NCI-H748 (cell line): ENCODE measurements around the gene UBE2R2.
"Not testable (repeated sequence)": the region's sequence is repeated elsewhere in the genome, so short reads cannot be mapped to it uniquely, and the experiment has no call there.

Source experiments
- DNase-seq: peaks from one replicate; lab custom pipeline; 2025; ENCODE audit not compliant: unreplicated experiment; lab: John Stamatoyannopoulos, UW

The UBE2R2 gene

DNA sequence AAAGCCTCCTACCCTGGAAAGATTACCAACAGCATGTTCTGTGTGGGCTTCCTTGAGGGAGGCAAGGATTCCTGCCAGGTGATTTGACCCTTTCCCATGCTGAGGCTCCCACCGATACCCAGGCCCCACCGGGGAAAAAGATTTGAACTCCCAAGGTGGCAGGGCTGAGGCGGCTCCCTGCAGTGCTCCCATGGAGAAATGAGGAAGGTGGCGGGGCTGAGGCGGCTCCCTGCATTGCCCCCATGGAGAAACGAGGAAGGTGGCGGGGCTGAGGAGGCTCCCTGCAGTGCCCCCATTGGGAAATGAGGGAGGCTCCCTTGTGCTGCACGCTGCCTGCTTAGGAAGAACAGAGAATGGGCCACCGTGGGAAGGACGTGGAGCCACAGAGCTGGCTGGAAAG is 18.4 kb upstream of the UBE2R2 start:
- no peak for DNase-seq

DNA sequence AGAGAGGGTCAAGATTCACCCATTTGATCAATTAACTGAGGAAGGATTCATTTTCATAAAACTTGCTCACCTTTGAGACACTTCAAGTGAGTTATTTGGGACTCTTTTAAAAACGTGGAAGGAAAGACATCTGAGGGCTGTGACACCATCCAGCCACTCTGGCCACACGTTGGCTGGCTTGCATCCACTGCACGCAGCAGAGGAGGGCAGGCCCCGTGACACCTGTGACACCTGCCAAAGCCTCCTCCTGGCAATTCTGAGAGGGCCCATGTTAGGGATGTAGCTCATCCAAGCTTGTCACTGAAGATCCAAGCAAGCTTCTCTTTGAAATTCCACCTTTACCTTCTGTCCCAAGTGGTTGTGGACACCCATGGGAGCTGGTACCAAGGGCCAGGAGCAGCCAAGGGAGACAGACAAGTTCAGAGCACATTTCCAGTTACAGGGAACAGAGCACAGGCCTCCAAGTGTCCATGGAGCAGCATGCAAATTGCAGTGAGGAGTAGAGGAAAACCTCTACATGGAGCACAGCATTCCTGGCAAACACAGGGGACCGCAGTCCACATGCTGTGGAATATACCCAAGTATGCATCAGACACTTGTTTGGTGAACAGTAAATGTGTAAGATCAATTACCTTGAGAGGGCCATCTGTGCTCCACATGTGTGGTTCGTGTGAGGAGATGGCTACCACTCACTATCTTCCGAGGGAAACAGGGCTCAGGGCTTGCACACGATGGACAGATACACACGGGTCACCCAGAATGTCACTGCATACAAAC is 16.8 kb upstream of the UBE2R2 start:
- no peak for DNase-seq

DNA sequence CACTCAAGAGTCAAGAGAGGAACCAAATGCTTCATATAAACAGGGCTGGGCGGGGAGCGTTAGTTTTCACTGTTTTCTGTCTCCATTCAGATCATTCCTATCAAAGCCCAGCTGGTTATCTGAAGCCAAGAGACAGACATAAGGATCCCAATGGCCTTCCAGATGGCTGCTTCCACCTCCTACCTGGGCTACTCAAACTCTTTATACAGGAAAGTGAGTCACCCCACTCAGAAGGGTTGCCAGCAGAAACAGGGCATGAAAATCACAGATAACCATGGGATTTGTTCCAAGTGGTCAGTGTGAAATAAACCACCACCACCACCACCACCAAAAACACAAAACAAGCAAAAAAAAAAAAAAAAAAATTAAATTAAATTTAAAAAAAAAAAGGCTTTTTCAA is 16.1 kb upstream of the UBE2R2 start:
- no peak for DNase-seq

DNA sequence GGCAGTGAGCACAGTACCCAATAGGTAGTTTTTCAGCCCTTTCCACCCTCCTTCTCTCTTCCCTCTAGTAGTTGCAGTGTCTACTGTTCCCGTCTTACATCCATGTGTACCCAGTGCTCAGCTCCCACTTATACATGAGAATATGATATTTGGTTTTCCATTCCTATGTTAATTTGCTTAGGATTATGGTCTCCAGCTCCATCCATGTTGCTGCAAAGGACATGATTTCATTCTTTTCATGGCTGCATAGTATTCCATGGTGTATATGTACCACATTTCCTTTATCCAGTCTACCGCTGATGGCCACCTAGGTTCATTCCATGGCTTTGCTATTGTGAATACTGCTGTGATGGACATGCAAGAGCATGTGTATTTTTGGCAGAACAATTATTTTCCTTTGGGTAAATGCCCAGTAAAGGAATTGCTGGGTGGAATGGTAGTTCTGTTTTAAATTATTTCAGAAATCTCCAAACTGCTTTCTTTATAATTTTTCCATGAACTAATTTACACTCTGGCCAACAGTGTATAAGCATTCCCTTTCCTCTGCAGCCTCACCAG is 14.9 kb upstream of the UBE2R2 start:
- not testable (repeated sequence) for DNase-seq

DNA sequence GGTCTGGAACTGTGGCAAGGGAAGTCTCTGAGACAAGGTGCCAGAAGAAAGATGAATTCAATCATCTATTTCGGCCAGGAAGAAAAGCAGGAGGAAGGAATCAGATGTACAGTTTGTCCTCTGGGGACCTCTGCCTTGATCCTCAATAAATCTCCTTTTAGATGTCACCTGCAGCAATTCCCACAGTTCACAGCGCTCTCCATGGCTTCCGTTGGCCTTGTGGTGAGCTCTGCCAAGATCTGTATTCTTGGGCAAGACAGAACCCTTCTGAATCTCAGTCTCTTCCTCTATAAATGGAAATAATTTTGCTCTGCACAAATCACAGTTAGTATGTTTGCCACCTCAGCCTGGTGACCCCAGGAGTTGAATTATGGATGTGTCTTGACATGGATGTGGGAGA is 12.8 kb upstream of the UBE2R2 start:
- DNase-seq, result not testable (repeated sequence)

DNA sequence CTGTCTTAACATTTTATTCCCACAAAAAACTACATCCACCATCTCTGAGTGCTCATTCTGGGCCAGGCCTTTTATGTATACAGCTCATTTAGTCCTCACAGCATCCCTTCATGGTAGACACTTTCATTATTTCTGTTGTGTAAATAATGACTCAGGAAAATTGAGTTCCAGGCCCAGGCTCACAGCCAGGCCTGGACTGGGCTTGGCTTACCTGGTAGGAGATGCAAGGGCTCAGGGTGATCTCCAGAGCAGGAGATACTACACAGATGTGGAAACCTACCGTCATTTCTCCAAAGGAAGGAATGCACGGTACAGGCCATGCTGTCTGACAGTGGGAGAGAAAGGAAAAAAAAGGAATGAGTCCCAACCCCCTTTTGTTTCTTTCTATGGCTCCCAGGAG is 9.8 kb upstream of the UBE2R2 start:
- DNase-seq, result peak; percentile 61

DNA sequence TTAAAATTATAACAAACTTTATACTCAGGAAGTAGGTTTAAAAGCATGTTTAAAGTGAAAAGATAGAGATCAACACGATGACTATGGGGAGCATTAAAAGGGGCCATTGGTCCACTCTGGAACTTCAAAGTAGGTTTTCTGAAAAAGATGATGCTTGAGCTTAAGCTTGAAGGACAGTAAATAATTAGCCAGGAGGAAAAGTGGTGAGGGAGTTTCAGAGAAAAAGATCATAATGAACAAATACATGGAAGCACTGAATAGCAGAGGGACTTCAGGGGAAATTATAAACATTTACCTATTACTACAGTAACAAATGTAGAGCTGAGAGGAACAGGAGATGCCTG is 8.0 kb upstream of the UBE2R2 start:
- not testable (repeated sequence) for DNase-seq

DNA sequence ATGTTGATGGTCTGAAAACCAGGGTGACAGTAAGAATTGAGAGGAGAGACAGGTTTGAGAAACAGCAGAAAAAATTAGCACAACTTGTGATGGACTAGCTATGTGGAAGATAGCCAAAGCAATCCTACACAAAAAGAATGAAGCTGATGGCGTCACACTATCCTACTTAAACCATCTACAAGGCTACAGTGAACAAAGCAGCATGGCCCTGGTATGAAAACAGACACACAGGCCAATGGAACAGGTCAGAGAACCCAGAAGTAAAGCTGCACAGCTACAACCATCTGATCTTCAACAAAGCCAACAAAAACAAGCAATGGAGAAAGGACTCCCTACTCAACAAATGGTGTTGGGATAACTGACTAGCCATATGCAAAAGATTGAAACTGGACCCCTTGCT is 7.5 kb upstream of the UBE2R2 start:
- no peak for DNase-seq

DNA sequence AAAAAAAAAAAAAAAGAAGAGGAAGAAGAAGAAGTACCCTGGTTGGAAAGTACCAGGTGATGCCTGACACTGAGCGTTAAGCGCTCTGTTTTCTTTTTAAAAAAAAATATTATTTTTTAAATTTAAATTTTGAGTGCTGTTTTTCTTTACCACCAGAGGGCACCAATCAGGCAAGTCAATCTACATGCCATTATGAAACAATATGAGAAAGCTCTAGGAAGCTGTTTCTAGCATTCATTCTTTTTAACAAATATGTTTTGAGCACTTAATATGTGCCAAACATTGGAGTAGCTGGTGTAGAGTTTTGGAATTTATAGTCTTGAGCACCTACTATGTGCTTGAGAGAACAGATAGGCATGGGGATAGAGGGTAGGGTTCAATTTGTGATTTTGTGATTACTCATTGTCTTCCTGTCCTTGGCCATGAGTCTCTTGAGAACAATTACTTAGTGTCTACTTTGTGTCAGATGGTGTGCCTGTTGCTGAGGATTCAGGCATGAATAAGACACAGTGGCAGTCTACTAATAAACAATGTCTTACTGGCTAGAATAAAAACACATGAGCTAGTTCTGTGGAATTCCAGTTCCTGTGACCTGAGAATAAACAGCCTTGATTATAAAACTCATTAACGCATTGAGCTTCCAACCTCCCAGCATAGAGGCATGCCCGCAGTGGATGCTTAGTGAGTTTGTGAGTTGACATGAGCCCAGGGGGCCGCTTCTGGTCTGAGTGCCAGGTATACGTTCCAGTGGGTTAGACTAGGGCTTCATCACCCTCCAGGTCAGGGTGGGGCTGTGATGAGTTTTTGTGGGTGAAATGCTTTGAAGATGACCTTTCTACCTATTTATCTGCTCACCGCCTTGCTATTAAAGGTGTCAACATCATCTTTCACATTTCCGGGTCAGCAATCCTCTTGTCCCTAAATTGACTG is 3.0 kb upstream of the UBE2R2 start:
- DNase-seq, result peak; percentile 32

DNA sequence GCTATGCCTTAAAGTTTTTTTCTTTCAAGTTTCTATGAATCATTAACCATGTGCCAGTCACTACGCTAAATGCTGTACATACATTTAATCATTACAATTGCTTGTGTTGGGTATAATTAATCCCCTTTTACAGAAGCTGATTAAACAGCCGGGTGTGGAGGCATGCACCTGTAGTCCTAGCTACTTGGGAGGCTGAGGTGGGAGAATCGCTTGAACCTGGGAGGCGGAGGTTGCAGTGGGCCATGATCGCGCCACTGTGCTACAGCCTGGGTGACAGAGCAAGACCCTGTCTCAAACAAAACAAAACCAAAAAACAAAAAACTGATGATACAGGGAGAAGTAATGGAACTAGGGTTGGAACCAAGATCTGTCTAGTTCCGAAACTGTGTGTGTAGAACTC is 1.2 kb upstream of the UBE2R2 start:
- no peak for DNase-seq

DNA sequence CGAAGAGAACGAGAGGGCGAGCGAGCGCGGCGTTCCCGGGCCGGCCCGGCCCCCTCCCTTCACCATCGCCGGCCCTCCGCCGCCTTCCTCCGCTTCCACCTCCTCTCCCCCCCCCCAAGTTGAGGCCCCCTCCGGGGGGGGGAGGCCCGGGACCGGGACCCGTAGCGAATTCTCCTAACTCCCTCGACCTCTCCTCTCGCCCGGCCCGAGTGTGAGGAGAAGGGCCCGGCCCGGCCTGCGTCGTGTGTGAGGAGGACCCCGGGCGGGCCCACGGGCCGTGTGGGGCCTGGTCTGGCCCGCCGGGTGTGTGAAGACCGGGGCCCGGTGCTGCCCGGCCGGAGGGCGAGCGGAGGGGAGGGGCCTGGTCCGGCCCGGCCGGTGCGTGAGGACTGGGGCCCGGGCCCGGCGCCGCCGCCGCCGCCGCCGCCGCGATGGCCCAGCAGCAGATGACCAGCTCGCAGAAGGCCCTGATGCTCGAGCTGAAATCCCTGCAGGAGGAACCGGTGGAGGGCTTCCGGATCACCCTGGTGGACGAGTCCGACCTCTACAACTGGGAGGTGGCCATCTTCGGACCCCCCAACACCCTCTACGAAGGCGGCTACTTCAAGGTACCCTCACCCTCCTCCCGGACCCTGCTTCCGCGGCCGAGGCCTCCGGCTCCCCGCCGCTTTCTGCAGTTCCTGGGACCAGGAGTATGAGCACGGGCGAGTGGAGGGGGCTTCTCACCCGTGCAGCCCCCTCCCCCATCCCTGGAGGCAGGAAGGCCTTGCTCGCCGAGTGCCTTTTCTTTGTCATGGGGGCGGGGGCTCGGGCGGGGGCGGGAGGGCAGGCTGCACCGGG is 587 bp downstream of the UBE2R2 start:
- DNase-seq, result peak; percentile 77

DNA sequence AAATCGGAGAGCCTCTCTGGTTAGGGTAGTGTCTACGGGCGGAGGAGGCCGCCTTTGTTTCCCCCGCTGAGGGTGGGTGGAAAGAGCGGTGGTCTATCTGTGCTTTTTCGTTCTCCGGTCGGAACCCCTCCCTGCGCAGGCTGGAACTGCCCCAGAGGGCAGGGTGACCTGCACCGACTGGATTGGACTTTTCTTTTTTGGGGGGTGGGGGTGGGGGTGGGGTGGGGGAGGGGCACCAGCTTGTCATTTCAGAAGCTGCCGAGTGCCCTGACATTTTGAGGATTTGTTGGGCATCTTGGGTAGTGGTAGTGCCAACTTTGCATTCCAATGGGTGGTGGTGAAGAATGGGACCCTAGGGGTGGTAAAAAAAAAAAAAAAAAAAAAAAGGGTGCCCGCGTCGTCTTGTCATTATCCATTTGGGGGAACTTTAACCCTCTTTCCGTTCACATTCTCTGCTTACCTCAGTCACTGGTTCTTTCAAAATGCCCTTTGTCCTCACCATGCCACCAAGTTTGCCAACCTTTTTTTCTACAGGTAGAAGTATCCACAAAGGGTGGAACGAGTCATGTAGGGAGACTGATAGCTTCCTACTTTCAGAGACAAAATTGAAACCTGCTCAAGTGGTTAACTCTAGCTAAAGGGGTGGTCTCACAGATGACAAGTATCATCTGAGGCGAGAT is 1.3 kb downstream of the UBE2R2 start:
- peak; percentile 37 for DNase-seq

DNA sequence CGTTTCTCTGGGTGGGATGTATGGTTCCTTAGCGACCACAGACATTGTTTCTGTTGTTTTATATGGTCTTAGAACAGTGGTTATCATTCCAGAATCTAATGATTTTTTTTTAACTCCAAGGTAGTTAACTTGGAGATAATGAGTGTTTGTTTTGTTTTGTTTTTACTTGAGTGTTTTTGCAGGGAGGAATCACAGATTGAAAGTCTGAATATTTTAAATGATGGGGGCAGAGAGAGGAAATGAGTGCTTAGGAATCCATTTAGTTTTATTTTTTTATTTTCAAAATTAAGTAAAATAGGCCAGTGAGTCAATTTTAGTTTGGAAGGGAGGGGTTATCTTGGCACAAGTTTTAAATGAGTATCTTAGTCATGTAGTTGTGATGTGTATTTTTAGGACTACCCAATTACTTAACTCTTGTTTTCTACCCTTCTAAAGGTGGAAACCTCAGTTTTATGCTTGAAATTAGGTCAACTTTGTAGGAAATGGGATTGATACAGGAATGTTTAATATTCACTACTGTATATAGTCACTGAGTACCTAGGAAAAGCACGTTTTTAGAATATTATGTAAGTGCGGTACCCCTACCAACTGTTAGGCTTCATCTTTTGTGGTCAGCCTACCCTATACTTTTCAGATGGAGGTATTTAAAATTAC is 2.0 kb downstream of the UBE2R2 start:
- no peak for DNase-seq

DNA sequence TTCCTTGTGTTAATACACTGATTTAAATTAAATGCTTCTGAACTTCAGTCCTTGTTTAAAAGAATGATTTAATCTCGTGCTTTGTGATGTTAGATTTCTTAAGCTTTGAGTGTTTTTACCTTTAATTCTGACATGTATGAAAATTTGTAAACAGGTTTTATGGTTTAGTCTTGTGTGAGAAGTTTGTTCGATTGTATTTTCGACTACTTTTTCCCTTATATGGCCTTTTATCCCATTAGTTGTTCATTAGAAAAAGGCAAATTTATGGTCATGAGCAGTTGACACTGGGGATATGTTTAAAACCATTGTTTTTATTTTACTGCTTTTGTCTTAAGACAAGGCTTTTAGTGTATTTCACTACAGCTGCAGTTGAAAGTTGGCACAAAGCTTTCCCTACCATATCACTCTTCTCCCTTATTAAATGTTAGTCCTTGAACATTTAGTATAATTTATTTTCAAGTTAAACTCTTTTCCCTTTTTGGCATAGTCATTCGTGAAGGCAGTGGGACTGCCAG is 3.3 kb downstream of the UBE2R2 start:
- no peak for DNase-seq

DNA sequence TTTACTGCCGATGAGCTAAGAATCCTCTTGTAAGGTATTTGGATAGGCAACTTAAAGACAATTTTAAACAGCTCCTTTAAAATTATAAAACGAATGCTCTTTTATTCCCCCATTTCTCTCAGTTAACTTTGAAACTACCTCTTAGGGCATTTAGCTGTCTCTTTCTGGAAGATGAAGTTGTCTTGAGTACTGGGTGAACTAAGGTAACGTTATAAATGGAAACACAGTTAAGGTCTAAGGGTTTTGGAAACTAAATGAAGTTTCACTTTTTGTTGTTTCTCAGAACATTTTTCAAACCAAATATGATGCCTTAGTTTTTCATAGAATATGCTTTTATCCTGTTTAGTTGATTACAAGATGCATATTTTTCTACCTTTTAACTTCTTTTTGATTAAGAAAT is 6.8 kb downstream of the UBE2R2 start:
- DNase-seq, result no peak

DNA sequence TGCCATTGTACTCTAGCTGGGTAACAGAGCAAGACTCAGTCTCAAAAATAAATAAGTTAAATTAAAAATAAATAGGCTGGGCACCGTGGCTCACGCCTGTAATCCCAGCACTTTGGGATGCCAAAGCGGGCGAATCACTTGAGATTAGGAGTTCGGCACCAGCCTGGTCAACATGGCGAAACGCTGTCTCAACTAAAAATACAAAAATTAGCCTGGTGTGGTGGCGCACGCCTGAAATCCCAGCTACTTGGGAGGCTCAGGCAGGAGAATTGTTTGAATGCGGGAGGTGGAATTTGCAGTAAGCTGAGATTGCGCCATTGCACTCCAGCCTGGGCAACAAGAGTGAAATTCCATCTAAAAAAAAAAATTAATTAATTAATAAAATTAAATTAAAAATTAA is 10.3 kb downstream of the UBE2R2 start:
- DNase-seq, result not testable (repeated sequence)

DNA sequence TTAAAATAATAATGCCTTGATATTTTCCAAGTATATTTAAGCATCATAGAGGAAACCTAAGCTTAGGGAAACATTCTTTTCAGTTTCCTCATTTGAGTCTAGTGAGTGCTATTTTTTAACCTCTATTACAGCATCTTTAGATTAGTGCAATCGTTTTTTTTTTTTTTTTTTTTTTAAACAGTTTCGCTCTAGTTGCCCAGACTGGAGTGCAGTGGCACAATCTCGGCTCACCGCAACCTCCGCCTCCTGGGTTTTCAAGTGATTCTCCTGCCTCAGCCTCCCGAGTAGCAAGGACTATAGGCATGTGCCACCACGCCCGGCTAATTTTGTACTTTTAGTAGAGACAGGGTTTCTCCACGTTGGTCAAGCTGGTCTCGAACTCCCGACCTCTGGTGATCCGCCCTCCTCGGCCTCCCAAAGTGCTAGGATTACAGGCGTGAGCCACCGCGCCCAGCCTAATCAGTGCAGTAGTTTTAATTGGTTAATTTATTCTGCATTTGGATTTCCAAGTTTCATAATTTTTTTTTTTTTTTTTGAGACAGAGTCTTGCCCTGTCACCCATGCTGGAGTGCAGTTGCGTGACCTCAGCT is 12.8 kb downstream of the UBE2R2 start:
- not testable (repeated sequence) for DNase-seq

DNA sequence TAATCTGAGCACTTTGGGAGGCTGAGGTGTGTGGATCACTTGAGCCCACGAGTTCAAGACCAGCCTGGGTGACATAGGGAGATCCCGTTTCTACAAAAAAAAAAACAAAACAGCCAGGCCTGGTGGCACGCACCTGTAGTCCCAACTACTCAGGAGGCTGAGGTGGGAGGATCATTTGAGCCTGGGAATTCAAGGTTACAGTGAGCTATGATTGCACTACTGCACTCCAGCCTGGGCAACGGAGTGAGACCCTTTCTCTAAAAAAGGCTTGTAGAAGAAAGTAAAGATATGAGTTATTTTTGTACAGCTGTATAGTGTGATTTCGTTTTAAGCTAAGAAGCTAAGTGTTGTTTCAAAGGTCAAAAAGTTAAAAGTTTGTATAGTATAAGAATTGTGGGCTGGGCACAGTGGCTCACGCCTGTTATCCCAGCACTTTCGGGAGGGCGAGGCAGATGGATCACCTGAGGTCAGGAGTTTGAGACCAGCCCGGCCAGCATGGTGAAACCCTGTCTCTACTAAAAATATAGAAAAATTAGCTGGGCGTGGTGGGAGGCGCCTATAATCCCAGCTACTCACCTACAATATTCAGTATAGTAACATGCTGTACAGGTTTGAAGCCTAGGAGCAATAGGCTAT is 18.8 kb downstream of the UBE2R2 start:
- DNase-seq, result no peak

DNA sequence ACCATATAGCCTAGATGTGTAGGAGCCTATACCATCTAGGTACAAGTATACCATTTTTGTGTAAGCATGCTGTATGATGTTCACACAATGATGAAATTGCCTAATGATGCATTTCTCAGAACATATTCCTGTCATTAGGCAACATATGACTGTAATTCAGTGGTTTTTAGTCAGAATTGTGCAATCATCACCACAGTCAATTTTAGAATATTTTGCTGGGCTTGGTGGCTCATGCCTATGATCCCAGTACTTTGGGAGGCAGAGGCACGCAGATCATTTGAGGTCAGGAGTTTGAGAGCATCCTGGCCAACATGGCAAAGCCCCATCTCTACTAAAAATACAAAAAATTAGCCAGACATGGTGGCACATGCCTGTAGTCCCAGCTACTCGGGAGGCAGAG is 19.3 kb downstream of the UBE2R2 start:
- DNase-seq, result not testable (repeated sequence)
